OCI-LY3 (cell line): ENCODE results near the gene CHAC1.

Experiments
- CTCF ChIP-seq: fragments of 200-600, 300-600 bp; sonication (generic); IDR thresholded peaks from 2 replicates; pipeline ENCODE4 v1.5.1; 2014; ENCODE audit warnings: antibody characterized with exemption, low read length, low read depth
- EZH2phosphoT487 ChIP-seq: fragments of 200-600 bp; shearing (Covaris generic); IDR thresholded peaks from 2 replicates; pipeline ENCODE4 v1.6.1; 2018; ENCODE audit warnings: antibody characterized with exemption, mixed run types, low read depth

GRCh38 chr15:40940296-40940801 is 12.9 kb upstream of the CHAC1 start:
- TF ChIP-seq CTCF, result no peak
- no peak for TF ChIP-seq EZH2phosphoT487
